Epithelial cell of esophagus (primary cell): ENCODE results near the gene DESI1.

Source experiments
- DNase-seq: peaks from one replicate; pipeline ENCODE4 v3.0.0; 2010; ENCODE audit warnings: low read depth
- H3K4me3 ChIP-seq: 2 replicates; pipeline ENCODE4 v1.5.1; 2011; ENCODE audit warnings: mild to moderate bottlenecking, low read length, control low read depth
- CTCF ChIP-seq: IDR thresholded peaks from 2 replicates; pipeline ENCODE4 v1.5.1; 2011; ENCODE audit warnings: low read depth, mild to moderate bottlenecking, low read length, control low read depth, inconsistent platforms; ENCODE audit not compliant: insufficient read depth; ENCODE audit errors: missing control alignments

DESI1 gene

DNA sequence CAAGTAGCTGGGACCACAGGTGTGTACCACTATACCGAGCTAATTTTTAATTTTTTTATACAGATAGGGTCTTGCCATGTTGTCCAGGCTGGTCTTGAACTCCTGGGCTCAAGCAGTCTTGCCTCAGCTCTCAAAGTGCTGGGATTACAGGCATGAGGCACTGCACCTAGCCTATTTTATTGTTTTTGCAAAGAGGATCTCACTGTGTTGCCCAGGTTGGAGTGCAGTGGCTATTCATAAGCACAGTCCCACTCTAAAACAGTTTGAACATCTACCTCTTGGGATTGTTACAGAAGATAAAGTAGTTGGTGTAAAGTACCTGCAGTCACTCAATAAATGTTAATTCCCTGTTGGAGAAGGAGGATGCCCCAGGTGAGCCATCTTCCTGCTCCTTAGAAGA is 29.4 kb upstream of the DESI1 start:
- H3K4me3 ChIP-seq: no peak overlapping the region
- TF ChIP-seq CTCF: no peak
- DNase-seq: no peak

GRCh38 chr22:41648432-41648831 is 27.6 kb upstream of the DESI1 start:
- no peak overlapping the region for H3K4me3 ChIP-seq
- TF ChIP-seq CTCF: no peak
- no peak for DNase-seq

DNA sequence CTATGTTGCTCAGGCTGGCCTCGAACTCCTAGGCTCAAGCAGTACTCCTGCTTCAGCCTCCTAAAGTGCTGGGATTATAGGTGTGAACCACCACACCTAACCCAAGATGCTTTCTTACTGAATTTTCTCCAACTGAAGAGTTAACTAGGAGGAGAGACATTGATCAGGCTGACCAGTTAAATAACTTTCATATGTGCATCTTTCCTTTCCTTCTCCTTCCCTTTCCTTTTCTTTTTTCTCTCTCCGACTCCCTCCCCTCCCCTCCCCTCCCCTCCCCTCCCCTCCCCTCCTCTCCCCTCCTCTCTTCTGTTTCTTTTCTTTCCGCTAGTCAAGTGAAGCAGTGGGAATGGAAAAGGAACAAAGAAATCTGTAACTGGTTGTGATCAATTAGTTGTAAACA is 26.9 kb upstream of the DESI1 start:
- no peak for DNase-seq
- H3K4me3 ChIP-seq: no peak overlapping the region
- no peak for TF ChIP-seq CTCF

DNA sequence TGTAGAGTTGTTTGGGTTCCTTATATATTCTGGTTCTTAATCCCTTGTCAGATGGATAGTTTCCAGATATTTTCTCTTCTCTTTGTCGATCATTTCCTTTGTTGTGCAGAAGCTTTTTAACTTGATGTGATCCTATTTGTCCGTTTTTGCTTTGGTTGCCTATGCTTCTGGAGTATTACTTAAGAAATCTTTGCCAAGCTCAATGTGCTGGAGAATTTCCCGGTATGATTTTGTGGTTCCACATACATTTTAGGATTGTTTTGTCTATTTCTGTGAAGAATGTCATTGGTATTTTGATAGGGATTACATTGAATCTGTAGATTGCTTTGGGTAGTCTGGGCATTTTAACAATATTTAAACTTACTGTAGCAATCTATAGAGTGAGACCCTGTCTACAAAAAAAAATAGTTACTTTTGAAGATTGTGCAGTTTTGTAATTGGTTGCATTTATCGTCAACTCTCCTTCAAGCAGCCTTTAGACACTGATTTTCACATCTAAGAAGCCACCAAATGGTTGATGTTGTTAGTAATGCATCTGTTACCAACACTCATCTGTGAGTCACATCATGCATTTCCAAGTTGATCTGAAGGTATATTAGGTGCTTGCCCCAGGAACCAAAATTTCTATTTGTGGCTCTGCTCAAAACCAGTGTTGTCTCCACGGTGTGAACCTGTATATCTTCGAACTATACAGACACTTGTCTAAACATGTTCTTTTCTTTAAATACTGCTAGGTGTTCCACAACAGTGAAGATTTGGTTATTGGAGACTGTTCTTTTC is 21.7 kb upstream of the DESI1 start:
- TF ChIP-seq CTCF: no peak
- DNase-seq: peak; percentile 76
- no peak overlapping the region for H3K4me3 ChIP-seq

GRCh38 chr22:41641854-41642253 is 21.0 kb upstream of the DESI1 start:
- no peak for DNase-seq
- H3K4me3 ChIP-seq: no peak overlapping the region
- no peak for TF ChIP-seq CTCF

DNA sequence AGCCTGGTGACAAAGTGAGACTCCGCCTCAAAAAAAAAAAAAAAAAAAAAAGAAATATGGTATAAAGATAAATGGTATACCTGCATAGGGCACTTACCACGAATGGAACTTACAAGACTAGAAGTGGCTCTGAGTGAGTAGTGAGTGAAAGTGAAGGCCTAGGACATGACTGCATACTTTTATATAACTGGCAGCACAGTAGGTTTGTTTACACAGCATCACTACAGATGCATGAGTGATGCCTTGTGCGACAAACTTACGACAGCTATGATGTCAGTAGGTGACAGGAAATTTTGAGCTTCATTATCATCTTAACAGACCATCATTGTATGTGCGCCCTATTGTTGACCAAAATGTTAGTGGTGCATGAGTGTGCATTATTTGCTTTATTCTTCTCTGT is 17.9 kb upstream of the DESI1 start:
- DNase-seq: no peak

More for the DNA sequence above, 17.9 kb upstream of the DESI1 start:
- no peak for TF ChIP-seq CTCF
- H3K4me3 ChIP-seq: no peak overlapping the region
